ENCODE data around the gene RUFY3.
A peak's percentile ranks its signal among the peaks of the same experiment; 100 is the strongest.
"Not testable (repeated sequence)": the region's sequence is repeated elsewhere in the genome, so short reads cannot be mapped to it uniquely, and the experiment has no call there.

RUFY3 gene

GRCh38 chr4:70721747-70722146 lies at the start of gene RUFY3:
TSS of gene RUFY3 (plus strand) at chr4:70721964. CDS start at chr4:70722574, 610 bp downstream.
- H3K4me3 ChIP-seq (ENCODE audit: low read depth, low read length) = peak within 1 kb of the TSS; percentile 56
- no peak for TF ChIP-seq CTCF (IDR thresholded peaks at IDR 0.05; ENCODE audit: low read depth, low read length)

- TF ChIP-seq CTCF (IDR thresholded peaks at IDR 0.05; ENCODE audit: low read depth, low read length) = no peak
- H3K4me3 ChIP-seq (ENCODE audit: low read depth, low read length) = no peak overlapping the region
Observed at GRCh38 chr4:70674191-70674590, 47.6 kb upstream of the RUFY3 start.

- H3K4me3 ChIP-seq (ENCODE audit: low read depth, low read length) = no peak overlapping the region
- no peak for TF ChIP-seq CTCF (IDR thresholded peaks at IDR 0.05; ENCODE audit: low read depth, low read length)
Observed at GRCh38 chr4:70674731-70675130, 47.0 kb upstream of the RUFY3 start.

GRCh38 chr4:70676554-70677090 lies 45.1 kb upstream of the RUFY3 start:
- no peak for TF ChIP-seq CTCF (IDR thresholded peaks at IDR 0.05; ENCODE audit: low read depth, low read length)
- no peak overlapping the region for H3K4me3 ChIP-seq (ENCODE audit: low read depth, low read length)

GRCh38 chr4:70678383-70678999 lies 43.3 kb upstream of the RUFY3 start:
- H3K4me3 ChIP-seq (ENCODE audit: low read depth, low read length) = no peak overlapping the region
- TF ChIP-seq CTCF (IDR thresholded peaks at IDR 0.05; ENCODE audit: low read depth, low read length) = no peak

GRCh38 chr4:70680934-70681333 lies 40.8 kb upstream of the RUFY3 start:
- H3K4me3 ChIP-seq (ENCODE audit: low read depth, low read length) = no peak overlapping the region
- TF ChIP-seq CTCF (IDR thresholded peaks at IDR 0.05; ENCODE audit: low read depth, low read length) = no peak

- no peak overlapping the region for H3K4me3 ChIP-seq (ENCODE audit: low read depth, low read length)
- TF ChIP-seq CTCF (IDR thresholded peaks at IDR 0.05; ENCODE audit: low read depth, low read length) = no peak
Observed at GRCh38 chr4:70681704-70682103, 40.1 kb upstream of the RUFY3 start.

GRCh38 chr4:70682142-70682541 lies 39.6 kb upstream of the RUFY3 start:
- not testable (repeated sequence) for H3K4me3 ChIP-seq (ENCODE audit: low read depth, low read length)
